ENCODE measurements around the gene MAGEA9B.
"Not testable (repeated sequence)": the region's sequence is repeated elsewhere in the genome, so short reads cannot be mapped to it uniquely, and the experiment has no call there.

MAGEA9B gene

GRCh38 chrX:149541521-149542047 lies 45.7 kb downstream of the MAGEA9B start:
- TF ChIP-seq CTCF (IDR thresholded peaks at IDR 0.05; ENCODE audit: control extremely low read depth, extremely low read depth, low read depth, missing control alignments): no peak
- no peak for DNase-seq (ENCODE audit: extremely low spot score)
- CTCF ChIA-PET: interaction anchor here (1.1 kb wide), 1 partner anchor 29 kb away, joined by 3 read pairs; no protein-coding TSS in a partner anchor
- POLR2A ChIA-PET: interaction anchor here (2.1 to 3.2 kb wide), 3 partner anchors 28 to 398 kb away, joined by 9 to 30 read pairs (median 17); partner anchors contain the start of genes EOLA2 and IDS

DNA sequence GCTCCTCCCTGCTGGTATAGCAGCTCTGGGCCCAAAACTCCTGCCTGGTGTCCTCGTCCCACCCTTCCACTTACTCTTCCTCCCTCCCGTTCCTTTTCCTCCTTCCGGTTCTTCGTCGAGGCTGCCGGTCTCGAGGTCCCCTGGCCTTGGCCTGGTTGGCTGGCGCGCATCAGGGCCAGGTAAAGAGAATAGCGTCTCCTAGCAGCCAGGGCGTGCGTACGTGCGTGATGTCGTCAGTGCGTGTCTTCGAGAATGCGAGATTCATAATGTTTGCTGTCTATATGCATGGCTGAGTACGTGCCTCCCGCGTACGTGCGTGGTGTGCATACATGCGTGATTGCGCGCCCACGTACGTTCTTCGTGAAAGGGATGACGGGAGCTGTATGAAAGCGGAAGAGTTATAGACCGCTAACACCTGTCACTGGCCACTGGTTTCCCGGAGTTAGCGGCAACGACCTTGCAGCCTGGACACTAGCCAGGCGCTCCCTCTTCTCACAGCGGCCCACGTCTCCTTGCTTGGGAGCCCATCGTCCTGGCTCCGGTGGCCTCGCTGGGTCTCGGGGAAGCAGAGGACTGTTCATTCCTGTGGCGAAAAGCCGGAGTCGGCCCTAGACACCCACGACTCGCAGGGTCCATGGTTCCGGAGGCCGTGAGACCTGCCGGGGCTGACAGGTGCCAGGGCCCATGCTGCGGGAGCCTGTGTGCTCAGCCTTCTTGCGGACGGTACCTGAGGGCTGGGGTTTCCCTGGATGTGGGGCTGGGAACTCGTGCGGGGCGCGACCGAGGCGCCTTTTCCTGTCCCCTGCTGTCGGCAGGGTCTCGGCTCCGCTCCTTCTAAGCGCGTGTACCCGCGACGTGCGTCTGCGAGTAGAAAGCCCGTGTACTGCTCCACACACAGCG lies 46.4 kb downstream of the MAGEA9B start, which contains the start of gene EOLA1:
EOLA1 (plus strand) TSS at position 392 of the 900 bp plus-strand sequence. CDS start 4,619 bp downstream, outside the sequence.
- TF ChIP-seq CTCF (IDR thresholded peaks at IDR 0.05; ENCODE audit: control extremely low read depth, extremely low read depth, low read depth, missing control alignments): no peak
- DNase-seq (ENCODE audit: extremely low spot score): peak; percentile 71
- POLR2A ChIA-PET: interaction anchor here (0.6 to 3.2 kb wide), 6 partner anchors 9 to 1644 kb away, joined by 4 to 30 read pairs (median 10); partner anchors contain the start of genes EOLA2 and IDS
- CTCF ChIA-PET: interaction anchor here (0.6 to 1.8 kb wide), 6 partner anchors 10 to 397 kb away, joined by 3 to 11 read pairs (median 4); partner anchors contain the start of gene EOLA2

DNA sequence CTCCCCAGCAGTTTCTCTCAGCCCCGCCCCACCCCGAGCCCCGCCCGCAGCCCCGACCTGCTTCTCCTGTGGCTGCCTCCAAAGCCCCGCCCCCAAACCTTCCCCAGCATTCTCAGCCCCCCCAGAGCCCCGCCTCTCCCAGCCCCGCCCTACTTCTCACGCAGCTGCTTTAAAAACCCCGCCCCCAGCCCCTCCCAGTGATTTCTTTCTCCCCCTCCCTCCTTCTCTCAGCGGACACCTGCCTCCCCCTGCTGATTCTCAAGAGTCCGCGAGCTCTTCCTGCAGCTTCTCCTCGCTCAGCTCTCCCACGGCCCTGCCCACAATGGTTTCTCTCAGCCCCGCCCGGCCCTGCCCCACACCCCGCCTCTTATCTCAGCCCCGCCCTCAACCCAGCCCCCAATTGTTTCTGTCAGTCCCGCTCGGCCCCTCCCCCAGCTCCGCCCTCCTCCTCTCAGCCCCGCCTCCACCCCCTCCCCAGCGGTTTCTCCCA lies 47.1 kb downstream of the MAGEA9B start:
- TF ChIP-seq CTCF (IDR thresholded peaks at IDR 0.05; ENCODE audit: control extremely low read depth, extremely low read depth, low read depth, missing control alignments): no peak
- CTCF ChIA-PET: interaction anchor here (0.6 to 1.8 kb wide), 7 partner anchors 10 to 398 kb away, joined by 3 to 11 read pairs (median 5); partner anchors contain the start of gene EOLA2
- POLR2A ChIA-PET: interaction anchor here (0.6 to 3.2 kb wide), 6 partner anchors 9 to 1644 kb away, joined by 4 to 30 read pairs (median 10); partner anchors contain the start of genes EOLA2 and IDS

DNA sequence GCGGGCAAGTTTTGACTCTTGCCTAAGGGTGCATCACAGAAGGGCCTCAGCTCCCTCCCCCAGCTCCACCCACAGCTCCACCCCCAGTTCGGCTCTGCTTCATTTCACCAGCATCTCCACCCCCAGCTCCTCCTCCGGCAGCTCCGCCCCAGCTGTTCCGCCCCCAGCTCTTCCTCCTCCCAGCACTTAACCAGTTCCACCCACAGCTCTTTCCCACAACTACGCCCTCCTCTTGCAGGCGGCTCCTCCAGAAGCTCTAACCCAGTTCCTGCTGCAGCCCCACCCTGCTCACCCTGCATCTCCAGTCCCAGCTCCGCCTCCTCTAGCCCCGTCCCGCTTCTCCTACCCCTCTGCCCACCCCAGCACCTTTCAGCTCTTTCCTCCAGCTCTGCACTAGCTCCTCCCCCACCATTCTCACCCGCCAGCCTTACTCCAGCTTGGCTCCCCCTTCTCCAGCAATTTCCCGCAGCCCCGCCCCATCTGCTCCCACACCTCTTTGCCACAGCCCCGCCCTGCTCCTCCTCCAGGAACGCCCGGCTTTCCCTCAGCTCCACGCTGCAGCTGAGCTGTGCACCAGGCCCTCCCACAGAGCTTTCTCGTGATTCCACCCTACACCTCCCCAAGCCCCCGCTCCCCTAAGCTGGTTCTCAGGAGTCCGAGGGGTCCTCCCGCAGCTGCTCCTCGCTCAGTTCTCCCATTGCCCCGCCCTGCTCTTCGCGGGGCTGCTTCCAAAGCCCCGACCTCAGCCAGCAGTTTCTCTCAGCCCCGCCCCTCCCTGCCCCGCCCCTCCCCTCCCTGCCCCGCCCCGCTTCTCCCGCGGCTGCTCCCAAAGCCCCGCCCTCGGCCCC lies 47.8 kb downstream of the MAGEA9B start:
- ChIA-PET CTCF (interaction anchor here (0.9 to 1.8 kb wide), 5 partner anchors 9 to 399 kb away, joined by 3 to 11 read pairs (median 5); partner anchors contain the start of gene EOLA2), POLR2A (interaction anchor here (1.6 to 3.2 kb wide), 5 partner anchors 8 to 400 kb away, joined by 4 to 30 read pairs (median 10); partner anchors contain the start of genes EOLA2 and IDS)
- DNase-seq (ENCODE audit: extremely low spot score): peak; percentile 79
- no peak for TF ChIP-seq CTCF (IDR thresholded peaks at IDR 0.05; ENCODE audit: control extremely low read depth, extremely low read depth, low read depth, missing control alignments)

More for the DNA sequence above, 47.1 kb downstream of the MAGEA9B start:
- DNase-seq (ENCODE audit: extremely low spot score): peak; percentile 87

- POLR2A ChIA-PET: not testable (repeated sequence)
Measured at GRCh38 chrX:149537474-149537873, 49.8 kb downstream of the MAGEA9B start.

DNA sequence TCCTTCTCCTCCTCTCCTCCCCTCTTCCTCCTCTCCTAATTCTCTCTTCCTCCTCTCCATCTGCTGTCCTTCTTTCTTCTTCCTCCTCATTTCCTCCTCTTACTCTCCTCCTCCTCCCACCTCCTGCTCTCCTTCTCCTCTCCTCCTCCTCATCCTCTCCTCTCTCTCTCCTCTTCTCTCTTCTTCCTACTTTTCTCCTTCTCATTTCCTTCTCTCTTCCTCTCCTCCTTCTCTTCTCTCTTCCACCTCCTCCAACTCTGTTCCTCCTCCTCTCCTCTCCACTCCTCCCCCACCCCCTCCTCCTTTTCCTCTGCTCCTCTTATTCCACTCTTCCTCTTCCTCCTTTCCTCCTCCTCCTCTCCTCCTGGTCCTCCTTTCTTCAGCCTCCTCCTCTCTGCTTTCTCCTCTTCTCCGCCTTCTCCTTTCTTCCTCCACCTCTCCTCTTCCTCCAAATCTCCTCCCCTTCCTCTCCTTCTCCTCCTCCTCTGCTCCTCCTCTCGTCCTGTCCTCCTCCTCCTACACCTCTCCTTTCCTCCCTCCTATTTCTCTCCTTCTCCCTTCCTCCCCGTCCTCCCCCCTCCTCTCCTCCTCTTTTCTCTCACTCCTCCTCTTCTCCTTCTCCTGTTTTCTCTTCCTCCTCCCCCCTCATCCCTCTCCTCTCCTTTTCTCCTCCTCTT lies 52.2 kb downstream of the MAGEA9B start:
- POLR2A ChIA-PET; CTCF ChIA-PET; DNase-seq (ENCODE audit: extremely low spot score): not testable (repeated sequence)

More at GRCh38 chrX:149537474-149537873, 49.8 kb downstream of the MAGEA9B start:
- DNase-seq (ENCODE audit: extremely low spot score); CTCF ChIA-PET: not testable (repeated sequence)

GRCh38 chrX:149533999-149534398 lies 53.3 kb downstream of the MAGEA9B start:
- DNase-seq (ENCODE audit: extremely low spot score); CTCF ChIA-PET; POLR2A ChIA-PET: not testable (repeated sequence)

DNA sequence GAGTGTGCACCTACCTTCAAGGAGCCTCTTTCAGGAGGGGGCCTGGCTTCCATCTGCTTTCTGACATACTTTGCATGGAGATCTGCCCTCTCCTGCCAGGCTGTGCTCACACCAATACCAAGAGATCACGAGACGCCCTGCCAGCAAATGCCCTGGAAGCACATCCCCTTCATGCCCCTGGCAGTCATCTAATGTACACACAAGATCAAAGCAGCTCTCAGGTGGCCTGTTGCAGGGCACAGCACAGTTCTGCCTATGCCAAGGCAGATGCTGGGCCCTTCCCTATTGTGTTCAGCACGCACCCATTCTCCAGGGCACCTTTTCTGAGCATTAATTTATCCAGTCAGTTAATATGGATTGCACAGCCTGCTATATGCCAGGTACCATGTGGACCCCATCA lies 54.4 kb downstream of the MAGEA9B start:
- POLR2A ChIA-PET; CTCF ChIA-PET; DNase-seq (ENCODE audit: extremely low spot score): not testable (repeated sequence)

Data from GM10248 (cell line).